CD14-positive monocyte (primary cell): Measurements from ENCODE around the gene SIPA1L3. TPM values are rescaled to one million over a fixed set of nuclear protein-coding genes. Genes with fewer than 3 reads are reported as not detected.

Experiments
- DNase-seq, 3 donors: peaks; one replicate each; pipeline ENCODE4 v3.0.0-alpha.2; 2011 to 2022
- H2AFZ ChIP-seq: 2 replicates; pipeline ENCODE4 v1.6.0; 2012; ENCODE audit warnings: mild to moderate bottlenecking, low read depth, low read length, inconsistent platforms; ENCODE audit not compliant: insufficient read depth, poor library complexity, severe bottlenecking
- H3K27ac ChIP-seq, 2 donors: 1 replicate in 1 of 2; 2 replicates in 1 of 2; pipeline ENCODE4 v1.5.1; 2012 to 2013; ENCODE audit warnings: low read length in 2 of 2, control low read depth in 1 of 2, inconsistent platforms in 1 of 2, low read depth in 1 of 2, mild to moderate bottlenecking in 1 of 2
- H3K27me3 ChIP-seq, 2 donors: one replicate each; pipeline versions ENCODE4 v1.6.0 to v1.6.1; 2011 to 2013; ENCODE audit warnings: low read length in 2 of 2; ENCODE audit not compliant: control insufficient read depth in 2 of 2, insufficient read depth in 2 of 2
- H3K36me3 ChIP-seq, 2 donors: replicated peaks in 1 of 2; 1 replicate in 1 of 2; 2 replicates in 1 of 2; pipeline versions ENCODE4 v1.5.1 to v1.6.1; 2012 to 2013; ENCODE audit warnings: low read length in 2 of 2, control low read depth in 1 of 2, inconsistent platforms in 1 of 2, mild to moderate bottlenecking in 1 of 2; ENCODE audit not compliant: insufficient read depth in 2 of 2, control insufficient read depth in 1 of 2
- H3K4me1 ChIP-seq, 2 donors: 1 replicate in 1 of 2; 2 replicates in 1 of 2; pipeline versions ENCODE4 v1.5.1 to v1.6.1; 2012 to 2013; ENCODE audit warnings: low read length in 2 of 2, control low read depth in 1 of 2, inconsistent platforms in 1 of 2, mild to moderate bottlenecking in 1 of 2, moderate library complexity in 1 of 2; ENCODE audit not compliant: insufficient read depth in 2 of 2, control insufficient read depth in 1 of 2
- H3K4me2 ChIP-seq: replicated peaks from 2 replicates; pipeline ENCODE3; 2012; ENCODE audit warnings: low read length, moderate library complexity, mild to moderate bottlenecking; ENCODE audit not compliant: poor library complexity, severe bottlenecking; ENCODE audit errors: extremely low read depth
- H3K4me3 ChIP-seq, 3 experiments: fragments of 200-600 bp in 1 of 3; sonication (generic) in 1 of 3; replicated peaks in 1 of 3; 1 replicate in 2 of 3; 2 replicates in 1 of 3; pipeline ENCODE4 v1.5.1; 2011 to 2013; ENCODE audit warnings: low read length in 3 of 3, mild to moderate bottlenecking in 3 of 3, control low read depth in 2 of 3, low read depth in 2 of 3, inconsistent platforms in 1 of 3, moderate library complexity in 1 of 3
- H3K79me2 ChIP-seq: 2 replicates; pipeline ENCODE4 v1.6.0; 2012; ENCODE audit warnings: mild to moderate bottlenecking, control low read depth, inconsistent platforms, low read length, moderate library complexity; ENCODE audit not compliant: insufficient read depth
- H3K9ac ChIP-seq: 2 replicates; pipeline ENCODE4 v1.6.0; 2017; ENCODE audit warnings: low read length, mild to moderate bottlenecking; ENCODE audit not compliant: insufficient read depth, poor library complexity, severe bottlenecking
- H3K9me3 ChIP-seq, 2 donors: replicated peaks in 1 of 2; 1 replicate in 1 of 2; 2 replicates in 1 of 2; pipeline versions ENCODE4 v1.5.1 to v1.6.1; 2012 to 2013; ENCODE audit warnings: low read length in 2 of 2, control low read depth in 1 of 2; ENCODE audit not compliant: control insufficient read depth in 1 of 2, insufficient read depth in 1 of 2
- H4K20me1 ChIP-seq: 2 replicates; pipeline ENCODE4 v1.6.0; 2012; ENCODE audit warnings: mild to moderate bottlenecking, low read length, control low read depth, moderate library complexity; ENCODE audit not compliant: insufficient read depth
- H3K27ac Mint-ChIP-seq, 7 donors: one replicate each; pipeline ENCODE4 v1.8.0; 2020; ENCODE audit warnings: mild to moderate bottlenecking in 7 of 7, mixed read lengths in 7 of 7, moderate library complexity in 6 of 7, inconsistent platforms in 2 of 7
- H3K27me3 Mint-ChIP-seq, 3 donors: one replicate each; pipeline ENCODE4 v1.8.0; 2021 to 2022; ENCODE audit warnings: low read depth in 3 of 3, mild to moderate bottlenecking in 3 of 3, mixed read lengths in 3 of 3, moderate library complexity in 3 of 3, inconsistent platforms in 1 of 3
- H3K36me3 Mint-ChIP-seq, 2 donors: one replicate each; pipeline ENCODE4 v1.8.0; 2020; ENCODE audit warnings: mixed read lengths in 2 of 2, inconsistent platforms in 1 of 2, mild to moderate bottlenecking in 1 of 2
- H3K4me1 Mint-ChIP-seq: one replicate; pipeline ENCODE4 v1.8.0; 2020; ENCODE audit warnings: mild to moderate bottlenecking, mixed read lengths
- H3K4me3 Mint-ChIP-seq, 2 donors: one replicate each; pipeline ENCODE4 v1.8.0; 2020; ENCODE audit warnings: mild to moderate bottlenecking in 2 of 2, mixed read lengths in 2 of 2, moderate library complexity in 1 of 2
- H3K9me3 Mint-ChIP-seq, 7 donors: one replicate each; pipeline ENCODE4 v1.8.0; 2020 to 2022; ENCODE audit warnings: mixed read lengths in 7 of 7, mild to moderate bottlenecking in 6 of 7, moderate library complexity in 6 of 7, inconsistent platforms in 2 of 7
- CTCF ChIP-seq: fragments of 200-600 bp; IDR thresholded peaks from one replicate; pipeline ENCODE4 v1.8.0; 2022; ENCODE audit warnings: antibody characterized with exemption, mild to moderate bottlenecking
- WGBS: methylation state at CpG from one replicate; pipeline ENCODE4 v1.1.5; 2013; ENCODE audit warnings: missing lambda C conversion rate; ENCODE audit not compliant: insufficient coverage; 5-methylcytosine and 5-hydroxymethylcytosine counted together
- intact Hi-C, 2 donors: fragments of 100-400 bp; cut with micrococcal nuclease; formaldehyde crosslinking; loops; one replicate each; pipeline versions ENCODE4 v1.15.0 to v1.15.1; 2023
- polyA plus RNA-seq, 3 donors: library from polyadenylated mRNA; depleted of rRNA in 1 of 3; unstranded in 2 of 3; stranded (reverse) in 1 of 3; fragments of 300-500 nt in 2 of 3; fragments of >200 nt in 1 of 3; fragmentation: Illumina TruSeq in 2 of 3; gene quantifications; 1 replicate in 2 of 3; 2 replicates in 1 of 3; pipeline ENCODE4 v1.2.3, GENCODE V29; 2012 to 2021

The SIPA1L3 gene
- polyA plus RNA-seq, 3 donors = 0.55 to 4.5 (median 0.99) TPM

- peak overlapping the region; percentile 13 to 79 for H3K4me3 Mint-ChIP-seq
- H3K4me1 ChIP-seq = peaks cover 27 to 31% of the 10 kb centered on the region in 2 donors
- H3K27ac Mint-ChIP-seq = peak overlapping the region; percentile 86 to 95 (median 91)
- H2AFZ ChIP-seq = no peak overlapping the region
- peak overlapping the region; percentile 62 to 73 for H3K27ac ChIP-seq
- WGBS = 32% methylated on average over 11 of the region's 17 CpGs
- peaks cover 0 to 5% of the 10 kb centered on the region in 2 donors for H3K36me3 ChIP-seq
- peaks cover 2 to 7% (median 4%) of the 10 kb centered on the region in 3 donors for H3K27me3 Mint-ChIP-seq
- TF ChIP-seq CTCF = no peak
- H3K36me3 Mint-ChIP-seq = peaks cover 21 to 31% of the 10 kb centered on the region in 2 donors
- peak overlapping the region; percentile 60 for H3K4me2 ChIP-seq
- peaks cover 23% of the 10 kb centered on the region for H4K20me1 ChIP-seq
- peaks cover 30% of the 10 kb centered on the region for H3K4me1 Mint-ChIP-seq
- no peaks in the 10 kb centered on the region for H3K9me3 ChIP-seq
- peak overlapping the region in 1 of 3 experiments; percentile 55 for H3K4me3 ChIP-seq
- intact Hi-C loops = no loop called here
- H3K9me3 Mint-ChIP-seq = peaks cover 0 to 3% (median 0%) of the 10 kb centered on the region in 7 donors
- H3K79me2 ChIP-seq = no peaks in the 10 kb centered on the region
- H3K27me3 ChIP-seq = no peaks in the 10 kb centered on the region
- peak; percentile 61 to 82 (median 70) for DNase-seq
- peak overlapping the region; percentile 29 for H3K9ac ChIP-seq
Observed at GRCh38 chr19:38033658-38034491, 126.9 kb downstream of the SIPA1L3 start.

GRCh38 chr19:38034492-38034860, 127.5 kb downstream of the SIPA1L3 start:
- H3K36me3 ChIP-seq = peaks cover 0 to 5% of the 10 kb centered on the region in 2 donors
- Mint-ChIP-seq H3K36me3 (peaks cover 20 to 31% of the 10 kb centered on the region in 2 donors), H3K27ac (peak overlapping the region; percentile 86 to 95 (median 91)), H3K4me3 (peak overlapping the region; percentile 13 to 79), H3K4me1 (peaks cover 29% of the 10 kb centered on the region), H3K9me3 (peaks cover 0 to 3% (median 0%) of the 10 kb centered on the region in 7 donors), H3K27me3 (peaks cover 2 to 7% (median 4%) of the 10 kb centered on the region in 3 donors)
- no peak overlapping the region for H2AFZ ChIP-seq
- intact Hi-C loops = no loop called here
- no peaks in the 10 kb centered on the region for H3K27me3 ChIP-seq
- no peaks in the 10 kb centered on the region for H3K9me3 ChIP-seq
- H3K4me1 ChIP-seq = peaks cover 27 to 31% of the 10 kb centered on the region in 2 donors
- H4K20me1 ChIP-seq = peaks cover 23% of the 10 kb centered on the region
- H3K27ac ChIP-seq = peak overlapping the region; percentile 62 to 73
- H3K9ac ChIP-seq = peak overlapping the region; percentile 29
- peak; percentile 68 to 80 (median 75) for DNase-seq
- H3K4me3 ChIP-seq = peak overlapping the region in 1 of 3 experiments; percentile 55
- H3K4me2 ChIP-seq = peak overlapping the region; percentile 60
- no peak for TF ChIP-seq CTCF
- H3K79me2 ChIP-seq = no peaks in the 10 kb centered on the region
- WGBS = 0% methylated on average over 3 of the region's 5 CpGs
